ENCODE data around the gene KRT1. TPM values are rescaled to one million over a fixed set of nuclear protein-coding genes. Genes with fewer than 3 reads are reported as not detected.

The KRT1 gene
- not detected for total RNA-seq

DNA sequence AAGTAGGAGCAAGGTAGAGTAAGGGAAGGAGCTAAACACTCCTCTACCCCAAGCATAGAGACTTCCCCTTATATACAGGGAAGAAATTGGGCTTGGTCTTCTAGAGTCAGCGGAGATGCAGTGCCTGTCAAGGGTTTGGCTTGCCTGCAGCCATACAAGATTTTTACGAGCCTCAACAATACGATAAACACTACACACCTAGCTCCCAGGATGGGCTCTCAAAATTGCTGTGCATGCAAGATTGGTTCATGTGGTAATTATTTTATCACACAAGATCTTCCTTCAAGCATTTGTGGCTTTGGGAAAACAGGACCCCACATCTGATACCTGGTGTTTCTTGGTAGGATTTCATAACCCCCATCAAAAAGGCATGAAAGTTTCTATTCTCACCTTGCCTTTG, at the start of gene KRT1:
KRT1 (minus strand) TSS at position 45 of the 400 bp plus-strand sequence. CDS start 59 bp downstream, outside the sequence.
- 94% methylated on average over 3 of the region's 3 CpGs for WGBS

DNA sequence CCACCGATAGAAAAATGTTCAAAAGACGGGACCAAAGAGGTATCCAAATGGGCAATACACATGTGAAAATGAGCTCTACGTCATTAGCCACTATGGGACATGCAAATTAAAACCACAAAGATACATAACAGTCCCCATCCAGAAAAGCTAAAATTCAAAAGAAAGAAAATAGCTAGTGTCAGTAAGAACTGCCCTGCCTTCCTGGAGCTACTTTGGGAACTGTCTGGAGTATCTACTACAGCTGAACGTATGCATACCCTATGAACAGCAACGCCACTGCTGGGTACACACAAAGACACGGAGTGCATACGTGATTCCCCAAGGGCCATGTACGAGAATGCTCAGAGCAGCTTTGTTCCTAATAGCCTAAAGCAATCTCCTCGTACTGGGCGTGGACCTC, 48.9 kb upstream of the KRT1 start:
- Histone ChIP-seq H3K27me3 (peaks cover 0 to 28% (median 0%) of the 10 kb centered on the region in 4 donors), H3K27ac (replicated peaks in 1 of 4) (no peak overlapping the region), H3K36me3 (no peaks in the 10 kb centered on the region), H3K9me3 (no peaks in the 10 kb centered on the region), H3K4me1 (no peaks in the 10 kb centered on the region), H3K4me3 (no peak overlapping the region)
- 86% methylated on average over 9 of the region's 10 CpGs for WGBS
- no peak for DNase-seq (ENCODE audit: extremely low spot score)
- TF ChIP-seq, protein P1, sequence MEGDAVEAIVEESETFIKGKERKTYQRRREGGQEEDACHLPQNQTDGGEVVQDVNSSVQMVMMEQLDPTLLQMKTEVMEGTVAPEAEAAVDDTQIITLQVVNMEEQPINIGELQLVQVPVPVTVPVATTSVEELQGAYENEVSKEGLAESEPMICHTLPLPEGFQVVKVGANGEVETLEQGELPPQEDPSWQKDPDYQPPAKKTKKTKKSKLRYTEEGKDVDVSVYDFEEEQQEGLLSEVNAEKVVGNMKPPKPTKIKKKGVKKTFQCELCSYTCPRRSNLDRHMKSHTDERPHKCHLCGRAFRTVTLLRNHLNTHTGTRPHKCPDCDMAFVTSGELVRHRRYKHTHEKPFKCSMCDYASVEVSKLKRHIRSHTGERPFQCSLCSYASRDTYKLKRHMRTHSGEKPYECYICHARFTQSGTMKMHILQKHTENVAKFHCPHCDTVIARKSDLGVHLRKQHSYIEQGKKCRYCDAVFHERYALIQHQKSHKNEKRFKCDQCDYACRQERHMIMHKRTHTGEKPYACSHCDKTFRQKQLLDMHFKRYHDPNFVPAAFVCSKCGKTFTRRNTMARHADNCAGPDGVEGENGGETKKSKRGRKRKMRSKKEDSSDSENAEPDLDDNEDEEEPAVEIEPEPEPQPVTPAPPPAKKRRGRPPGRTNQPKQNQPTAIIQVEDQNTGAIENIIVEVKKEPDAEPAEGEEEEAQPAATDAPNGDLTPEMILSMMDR (IDR thresholded peaks at IDR 0.05), result no peak
- TF ChIP-seq EP300 (IDR thresholded peaks at IDR 0.05) (no peak), POLR2A (IDR thresholded peaks at IDR 0.05; ENCODE audit: low read depth) (no peak), POLR2AphosphoS5 (IDR thresholded peaks at IDR 0.05) (no peak)
- intact Hi-C loops (cut with DNase I), result no loop called here

More for the DNA sequence above, at the start of gene KRT1:
- intact Hi-C loops (cut with DNase I), result no loop called here
- Histone ChIP-seq H3K36me3 (no peaks in the 10 kb centered on the region), H3K4me1 (peaks cover 0 to 16% (median 5%) of the 10 kb centered on the region in 4 donors), H3K27ac (replicated peaks in 1 of 4) (no peak within 1 kb of the TSS), H3K4me3 (no peak within 1 kb of the TSS), H3K9me3 (no peaks in the 10 kb centered on the region), H3K27me3 (peaks cover 0 to 21% (median 0%) of the 10 kb centered on the region in 4 donors)
- no peak for TF ChIP-seq EP300 (IDR thresholded peaks at IDR 0.05)
- no peak for TF ChIP-seq POLR2AphosphoS5 (IDR thresholded peaks at IDR 0.05)
- TF ChIP-seq, protein P1 (IDR thresholded peaks at IDR 0.05), result no peak
- TF ChIP-seq POLR2A (IDR thresholded peaks at IDR 0.05; ENCODE audit: low read depth), result no peak
- no peak for DNase-seq (ENCODE audit: extremely low spot score)

DNA sequence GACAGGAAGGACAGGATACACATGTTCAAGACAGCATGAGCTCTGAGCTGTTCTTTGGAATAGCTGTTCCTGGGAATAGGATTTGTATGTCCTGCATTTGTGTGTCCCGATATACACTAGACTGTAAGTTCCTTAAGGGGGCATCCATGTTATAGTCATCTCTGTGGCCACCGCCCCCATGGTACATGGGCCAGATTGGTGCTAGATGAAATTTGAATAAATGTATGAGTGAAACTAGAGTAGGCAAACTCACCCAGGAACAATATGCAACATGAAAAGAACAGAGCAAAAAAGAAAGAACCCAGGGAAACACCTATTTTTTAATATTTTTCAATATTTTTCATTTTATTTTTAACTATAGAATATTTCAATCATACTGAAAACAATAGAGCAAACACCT, 48.2 kb upstream of the KRT1 start:
- peaks cover 0 to 28% (median 0%) of the 10 kb centered on the region in 4 donors for H3K27me3 ChIP-seq
- no peaks in the 10 kb centered on the region for H3K36me3 ChIP-seq
- no peak overlapping the region for H3K27ac ChIP-seq (replicated peaks in 1 of 4)
- intact Hi-C loops (cut with DNase I), result no loop called here
- 94% methylated on average over 2 of the region's 2 CpGs for WGBS
- no peaks in the 10 kb centered on the region for H3K4me1 ChIP-seq
- no peak overlapping the region for H3K4me3 ChIP-seq
- H3K9me3 ChIP-seq, result no peaks in the 10 kb centered on the region
- TF ChIP-seq POLR2A (IDR thresholded peaks at IDR 0.05; ENCODE audit: low read depth) (no peak), POLR2AphosphoS5 (IDR thresholded peaks at IDR 0.05) (no peak)
- DNase-seq (ENCODE audit: extremely low spot score), result no peak

DNA sequence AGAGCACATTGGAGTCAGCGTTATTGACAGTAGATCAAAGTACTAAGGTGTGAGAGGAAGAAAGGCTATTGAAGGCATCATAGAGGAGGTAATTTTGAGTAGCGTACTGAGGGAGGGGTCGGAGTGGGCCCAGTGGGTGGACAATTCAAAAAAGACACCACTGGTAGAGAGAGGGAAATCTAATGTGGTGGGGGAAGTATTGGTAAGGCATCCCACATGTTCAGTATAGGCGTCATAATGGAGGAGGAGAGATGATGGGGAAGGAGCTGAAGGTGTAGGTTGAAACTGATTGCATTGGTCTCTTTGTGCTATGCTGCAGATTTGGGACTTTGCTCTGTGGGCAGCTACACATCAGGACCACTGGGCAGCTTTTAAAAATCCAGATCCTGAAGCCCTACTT, 46.8 kb upstream of the KRT1 start:
- no peak for DNase-seq (ENCODE audit: extremely low spot score)
- no peak overlapping the region for H3K4me3 ChIP-seq
- H3K36me3 ChIP-seq, result no peaks in the 10 kb centered on the region
- intact Hi-C loops (cut with DNase I), result no loop called here
- H3K4me1 ChIP-seq, result no peaks in the 10 kb centered on the region
- H3K9me3 ChIP-seq, result no peaks in the 10 kb centered on the region
- peaks cover 0 to 24% (median 0%) of the 10 kb centered on the region in 4 donors for H3K27me3 ChIP-seq
- H3K27ac ChIP-seq (replicated peaks in 1 of 4), result no peak overlapping the region
- 86% methylated on average over 4 of the region's 4 CpGs for WGBS
- TF ChIP-seq EP300 (IDR thresholded peaks at IDR 0.05), result no peak
- TF ChIP-seq, protein P1 (IDR thresholded peaks at IDR 0.05), result no peak
- no peak for TF ChIP-seq POLR2AphosphoS5 (IDR thresholded peaks at IDR 0.05)
- TF ChIP-seq POLR2A (IDR thresholded peaks at IDR 0.05; ENCODE audit: low read depth), result no peak

DNA sequence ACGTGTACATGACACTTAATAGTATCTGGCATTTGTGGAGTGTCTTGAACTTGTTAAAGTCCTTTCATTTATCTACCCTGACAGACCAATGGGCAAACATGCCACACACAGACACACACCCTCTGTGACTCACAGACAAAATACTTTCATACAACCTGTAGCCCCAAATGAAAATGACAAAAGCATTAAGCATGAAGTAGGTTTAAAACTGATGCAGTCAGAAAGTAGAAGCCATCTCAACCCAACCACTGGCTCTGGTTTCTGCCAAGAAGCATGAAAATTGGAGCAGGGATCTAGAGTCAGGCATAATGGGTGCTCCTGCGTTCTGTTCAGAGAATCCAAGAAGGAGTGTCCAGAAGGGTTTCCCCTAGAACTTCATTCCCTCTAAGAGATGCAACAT, 46.2 kb upstream of the KRT1 start:
- WGBS, result 74% methylated on average over 2 of the region's 2 CpGs
- no peaks in the 10 kb centered on the region for H3K9me3 ChIP-seq
- TF ChIP-seq POLR2A (IDR thresholded peaks at IDR 0.05; ENCODE audit: low read depth), result no peak
- TF ChIP-seq EP300 (IDR thresholded peaks at IDR 0.05), result no peak
- TF ChIP-seq, protein P1 (IDR thresholded peaks at IDR 0.05), result no peak
- TF ChIP-seq POLR2AphosphoS5 (IDR thresholded peaks at IDR 0.05), result no peak
- intact Hi-C loops (cut with DNase I), result no loop called here
- H3K4me3 ChIP-seq, result no peak overlapping the region
- no peak for DNase-seq (ENCODE audit: extremely low spot score)
- no peaks in the 10 kb centered on the region for H3K36me3 ChIP-seq
- H3K27ac ChIP-seq (replicated peaks in 1 of 4), result no peak overlapping the region
- peaks cover 0 to 23% (median 0%) of the 10 kb centered on the region in 4 donors for H3K27me3 ChIP-seq
- no peaks in the 10 kb centered on the region for H3K4me1 ChIP-seq

Measured in esophagus muscularis mucosa (tissue), 4 donors.